GM12892 (cell line): ENCODE data around the gene CHCHD1.

Experiments used
- POLR2A ChIP-seq: IDR thresholded peaks from 2 replicates; pipeline ENCODE4 v1.6.1; 2011; ENCODE audit warnings: low read depth, low read length, control low read depth
- POLR2AphosphoS5 ChIP-seq: IDR thresholded peaks from 2 replicates; pipeline ENCODE4 v1.6.1; 2011; ENCODE audit warnings: low read depth, low read length, control low read depth
- TAF1 ChIP-seq: IDR thresholded peaks from 2 replicates; pipeline ENCODE4 v1.6.1; 2011; ENCODE audit warnings: low read depth, mild to moderate bottlenecking, control low read depth, low read length, borderline replicate concordance

- TF ChIP-seq POLR2A: no peak
- TF ChIP-seq POLR2AphosphoS5: no peak
- TF ChIP-seq TAF1: no peak
Measured at GRCh38 chr10:73791871-73792400, 10.1 kb downstream of the CHCHD1 start.
